Stimulated activated CD8-positive, alpha-beta memory T cell treated with anti-CD3 and anti-CD28 coated beads, Interleukin-7, amount 100 ng/mL, for 1 hour (primary cell): Measurements from ENCODE around the gene KCNB1.
"Not testable (repeated sequence)": the region's sequence is repeated elsewhere in the genome, so short reads cannot be mapped to it uniquely, and the experiment has no call there.

Source experiments
- DNase-seq, 2 donors: peaks; one replicate each; pipeline ENCODE4 v3.0.0-alpha.2; 2020; ENCODE audit warnings: low read depth in 2 of 2

KCNB1 gene

DNA sequence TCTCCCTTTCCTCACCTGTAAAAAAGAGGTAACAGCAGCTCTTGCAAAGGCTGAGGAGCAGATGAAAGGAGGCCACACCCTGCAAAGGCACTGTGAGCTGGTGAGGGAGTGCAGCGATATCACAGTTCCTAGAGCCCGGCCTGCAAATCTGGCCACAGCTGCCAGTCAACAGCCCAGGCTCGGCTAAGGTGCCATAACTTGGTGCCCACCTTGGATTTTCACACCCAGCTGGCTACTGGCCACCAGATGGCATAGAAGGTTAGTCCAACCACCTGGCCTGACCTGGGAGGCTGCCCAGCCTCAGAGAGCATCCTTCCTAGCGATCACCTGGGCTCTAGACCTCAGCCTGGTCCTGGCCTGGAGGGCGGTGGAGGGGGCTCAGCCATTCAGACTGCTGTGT lies 46.8 kb downstream of the KCNB1 start:
- DNase-seq: no peak

DNA sequence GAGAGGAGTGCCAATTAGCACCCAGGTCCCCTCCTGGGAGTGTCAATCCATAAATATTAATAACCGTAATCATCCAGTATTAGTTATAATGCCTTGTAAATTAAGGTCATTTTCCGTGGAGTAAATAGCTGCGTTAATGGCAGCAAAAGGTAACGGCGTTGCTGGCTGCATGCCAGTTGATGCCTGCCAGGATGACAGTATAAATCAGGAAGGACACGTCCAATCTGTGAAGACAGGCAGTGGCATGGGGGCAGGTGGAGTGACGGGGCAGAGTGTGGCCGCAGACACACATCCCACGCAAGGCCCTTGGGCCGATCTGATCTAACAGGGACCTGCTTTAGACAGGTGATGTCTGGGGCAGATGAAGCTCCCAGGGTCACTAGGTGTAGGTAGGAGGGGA lies 49.1 kb downstream of the KCNB1 start:
- DNase-seq: no peak

DNA sequence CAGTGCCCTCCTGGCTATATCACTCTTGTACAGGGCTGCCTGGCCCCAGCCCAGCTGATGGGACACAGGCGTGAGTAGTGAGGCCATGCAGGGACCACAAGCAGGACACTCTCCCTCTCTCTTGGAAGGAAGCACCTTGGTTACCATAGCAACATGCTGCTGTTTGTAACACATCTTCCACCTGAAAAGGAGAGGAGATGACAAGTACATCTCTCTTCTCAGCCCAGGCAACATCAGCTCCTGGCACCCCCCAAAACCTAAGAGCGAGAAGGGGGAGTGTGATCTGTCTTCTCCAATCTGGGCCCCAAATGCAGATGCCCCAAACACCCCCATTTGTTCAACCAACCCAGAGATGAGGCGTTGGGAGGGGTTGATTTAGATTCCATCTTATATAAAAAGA lies 49.9 kb downstream of the KCNB1 start:
- DNase-seq: no peak

DNA sequence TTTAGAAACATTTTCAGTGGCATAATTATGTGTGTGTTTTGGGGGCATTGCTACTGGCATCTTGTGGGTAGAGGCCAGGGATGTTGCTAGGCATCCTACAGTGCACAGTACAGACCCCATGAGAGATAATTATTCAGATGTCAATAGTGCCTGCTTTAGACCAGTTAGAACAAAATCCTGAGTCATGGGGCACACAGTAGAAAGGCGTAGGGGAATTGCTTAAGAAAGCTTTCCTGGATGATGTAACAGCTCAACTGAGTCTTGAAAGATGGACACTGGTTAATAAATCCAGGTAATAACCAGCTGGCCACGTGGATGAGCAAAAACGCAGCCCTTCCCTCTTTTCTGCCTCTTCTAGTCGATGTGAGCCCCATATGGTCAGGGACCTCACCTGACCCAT lies 51.1 kb downstream of the KCNB1 start:
- no peak for DNase-seq

DNA sequence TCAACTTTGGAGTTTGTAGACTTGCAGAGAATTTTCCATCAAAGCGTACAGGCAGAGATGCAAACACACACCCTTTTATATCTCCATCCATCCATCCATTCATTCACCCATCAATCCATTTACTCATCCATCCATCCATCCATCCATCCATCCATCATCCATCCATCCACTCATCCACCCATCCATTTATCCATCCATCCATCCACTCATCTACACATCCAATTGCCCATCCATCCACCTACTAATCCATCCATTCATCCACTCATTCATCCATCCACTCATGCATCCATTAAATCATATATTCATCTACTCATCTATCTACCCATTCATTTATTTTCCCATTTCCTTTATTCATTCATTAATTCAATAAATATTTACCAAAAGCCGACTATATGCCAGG lies 52.1 kb downstream of the KCNB1 start:
- DNase-seq: no peak

DNA sequence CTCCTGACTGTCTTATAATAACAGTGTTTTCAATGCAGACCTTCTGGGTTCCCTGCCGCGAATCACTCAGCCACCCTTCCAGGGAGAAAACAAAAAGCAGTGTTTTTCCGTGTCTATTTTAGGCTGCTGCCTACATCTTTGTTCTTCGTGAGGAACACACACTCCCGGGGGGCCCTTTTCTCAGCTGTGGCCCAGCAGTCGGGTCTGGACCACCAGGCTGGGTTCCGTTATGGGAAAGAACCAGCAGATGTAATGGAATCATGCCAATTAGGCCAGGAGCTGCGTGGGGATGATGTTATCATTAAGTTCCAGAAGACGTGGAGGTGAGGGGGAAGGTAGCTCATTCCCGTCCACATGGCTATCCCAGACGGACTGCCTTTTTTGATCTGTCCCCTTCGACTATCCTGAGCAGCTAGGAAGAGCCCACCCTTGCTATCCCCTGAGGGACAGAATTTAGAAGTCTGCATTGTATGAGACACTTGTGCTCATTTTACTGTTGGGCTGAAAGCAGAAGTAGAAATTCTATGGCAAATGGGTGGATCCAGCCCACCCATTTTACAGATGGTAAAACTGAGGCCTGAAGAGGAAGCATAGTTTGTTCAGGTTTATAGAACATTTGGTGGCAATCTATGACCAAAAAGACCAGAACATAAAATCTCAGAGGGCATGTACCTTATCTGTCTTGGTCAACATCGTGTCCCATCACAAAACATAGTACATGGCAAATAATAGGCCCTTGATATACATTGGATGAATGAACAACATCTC lies 54.5 kb downstream of the KCNB1 start:
- DNase-seq: no peak

DNA sequence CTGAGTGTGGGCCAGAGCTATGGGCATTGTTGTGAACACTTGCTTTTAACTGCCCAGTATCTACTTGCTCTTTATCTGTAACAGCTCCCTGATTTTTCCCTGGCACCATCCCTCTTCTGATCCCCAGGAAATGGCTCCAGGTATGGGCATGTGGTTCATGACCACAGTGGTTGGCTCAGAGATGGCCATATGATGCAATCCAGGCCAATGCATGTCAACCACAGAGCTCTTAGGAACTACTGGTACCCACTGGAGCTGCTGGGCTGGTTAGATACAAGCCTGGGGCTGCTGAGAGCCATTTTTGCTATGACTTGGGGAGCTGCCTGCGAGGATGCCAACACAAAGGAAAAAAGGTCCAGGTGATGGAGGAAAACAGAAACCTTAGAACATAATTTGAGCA lies 55.6 kb downstream of the KCNB1 start:
- no peak for DNase-seq

DNA sequence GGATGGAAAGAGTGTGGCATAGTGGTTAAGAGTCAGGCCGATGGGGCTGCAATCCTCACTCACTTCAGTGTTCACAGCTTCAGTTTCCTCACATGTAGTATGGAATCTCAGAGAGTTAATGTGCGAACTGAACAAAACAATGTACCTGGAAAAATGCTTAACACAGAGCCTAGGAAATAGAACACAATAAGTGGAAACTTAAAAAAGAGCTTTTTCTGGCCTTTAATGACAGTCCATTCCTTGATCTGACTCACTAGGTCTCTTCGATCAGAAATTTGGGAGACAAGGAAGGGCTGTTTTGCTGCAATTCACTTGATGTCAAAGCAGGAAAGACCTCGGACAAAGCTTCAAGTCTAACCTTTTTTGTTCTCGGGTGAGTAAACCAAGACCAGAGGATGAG lies 56.1 kb downstream of the KCNB1 start:
- no peak for DNase-seq

DNA sequence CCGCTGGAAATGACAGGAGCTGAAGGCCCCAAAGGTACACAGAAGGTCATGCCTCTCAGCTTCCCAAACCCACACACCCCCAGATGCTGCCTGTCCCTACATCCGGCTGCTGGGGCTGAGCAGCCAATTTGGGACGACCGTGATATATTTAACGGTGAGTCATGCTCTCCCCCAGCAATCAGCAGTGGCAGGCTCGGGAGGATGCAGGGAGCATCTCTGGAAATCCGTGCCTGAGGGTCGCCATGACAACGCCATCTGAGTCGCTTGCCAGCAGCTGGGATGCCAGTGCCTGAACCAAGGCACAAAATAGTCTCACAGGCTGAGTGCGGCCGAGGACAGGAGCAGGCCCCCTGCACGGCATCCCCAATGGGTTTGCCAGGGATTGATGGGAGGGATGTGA lies 57.9 kb downstream of the KCNB1 start:
- no peak for DNase-seq

DNA sequence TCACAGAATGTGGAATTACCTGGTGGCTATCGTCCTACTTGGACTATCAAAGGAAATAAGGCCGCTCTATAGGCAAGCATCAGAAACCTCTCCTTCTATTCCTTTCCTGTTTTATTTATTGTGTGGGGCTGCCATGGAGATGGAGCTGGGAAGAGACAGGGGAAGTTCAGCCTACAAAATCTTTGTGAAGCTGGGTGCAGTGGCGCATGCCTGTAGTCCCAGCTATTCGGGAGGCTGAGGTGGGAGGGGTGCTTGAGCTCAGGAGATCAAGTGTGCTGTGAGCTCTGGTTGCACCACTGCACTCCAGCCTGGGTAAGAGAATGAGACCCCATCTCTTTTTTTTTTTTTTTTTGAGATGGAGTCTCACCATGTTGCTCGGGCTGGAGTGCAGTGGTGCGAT lies 60.3 kb downstream of the KCNB1 start:
- DNase-seq: no peak

DNA sequence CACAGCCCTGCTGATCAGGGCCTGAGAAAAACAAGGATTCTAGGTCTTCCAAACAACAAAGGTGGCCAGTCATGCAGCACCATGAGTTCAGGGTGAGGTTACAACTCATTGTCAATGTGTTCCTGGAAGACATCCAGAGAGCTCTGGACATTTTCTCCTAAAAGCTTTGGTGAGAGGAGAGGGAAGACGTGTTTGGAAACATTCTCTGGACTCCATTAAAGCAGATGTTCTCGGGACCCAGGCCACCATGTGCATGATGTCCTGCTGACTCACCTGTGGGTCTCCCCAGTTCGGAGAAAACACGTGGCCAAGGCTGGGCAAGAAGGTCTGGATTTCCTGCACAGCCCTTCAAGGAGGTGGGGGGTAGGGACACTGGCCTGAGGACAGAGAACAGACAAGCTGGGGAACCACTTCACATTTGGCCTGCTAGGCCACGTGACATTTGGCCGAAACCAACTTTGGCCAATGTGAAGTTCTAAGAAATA lies 61.6 kb downstream of the KCNB1 start:
- no peak for DNase-seq

DNA sequence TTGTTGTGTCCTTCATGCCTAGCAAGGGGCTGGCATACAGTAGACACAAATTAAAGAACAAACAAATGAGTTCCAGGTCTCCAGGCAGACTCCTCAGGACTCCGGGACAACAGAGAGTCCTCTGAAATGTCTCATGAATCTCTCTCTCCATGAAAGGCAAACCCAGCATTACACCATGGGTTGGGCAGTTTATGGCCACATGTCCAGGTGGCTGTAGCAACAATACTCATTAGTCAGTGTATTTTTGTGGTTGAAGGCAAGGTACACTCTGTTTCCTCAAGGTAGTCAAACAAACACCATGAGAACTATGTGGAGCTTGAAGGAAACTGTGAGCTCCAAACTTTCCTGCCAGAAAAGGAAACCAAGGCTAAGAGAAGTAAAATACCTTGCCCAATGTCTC lies 62.2 kb downstream of the KCNB1 start:
- no peak for DNase-seq

DNA sequence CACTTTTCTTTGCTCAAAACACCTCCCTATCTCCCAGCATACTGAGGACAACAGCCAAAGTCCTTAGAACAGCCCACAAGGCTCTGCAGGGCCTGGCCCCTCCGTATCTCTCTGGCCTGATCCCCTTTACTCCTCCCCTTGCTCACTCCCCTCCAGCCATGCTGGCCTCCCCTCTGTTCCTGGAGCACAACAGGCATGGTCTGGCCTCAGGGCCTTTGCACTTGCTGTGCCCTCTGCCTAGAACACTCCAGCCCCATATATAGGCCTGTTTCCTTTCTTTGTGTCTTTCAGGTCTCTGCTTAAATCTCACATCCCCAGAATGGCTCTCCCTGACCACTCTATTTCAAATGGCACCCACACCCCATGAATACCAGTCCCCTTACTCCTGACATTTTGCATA lies 62.7 kb downstream of the KCNB1 start:
- DNase-seq: no peak

DNA sequence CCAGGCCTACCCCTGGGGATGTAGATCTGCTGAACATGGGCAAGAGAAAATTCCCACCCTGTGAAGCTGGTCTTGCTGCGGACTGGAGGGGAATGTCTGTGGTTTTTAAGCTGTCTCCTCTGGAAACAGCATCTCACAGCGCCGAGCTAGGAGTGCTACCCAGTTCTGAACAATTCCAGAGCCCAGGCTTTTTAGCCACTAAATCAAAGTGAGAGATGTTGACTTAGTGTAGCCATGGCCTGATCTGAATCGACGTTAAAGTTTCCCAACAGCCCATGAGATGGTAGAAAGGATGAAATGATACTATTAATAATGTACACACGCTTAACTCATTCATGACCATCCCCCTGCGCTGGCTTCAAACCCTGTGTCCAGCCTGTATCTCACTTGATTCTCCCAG lies 63.7 kb downstream of the KCNB1 start:
- no peak for DNase-seq

DNA sequence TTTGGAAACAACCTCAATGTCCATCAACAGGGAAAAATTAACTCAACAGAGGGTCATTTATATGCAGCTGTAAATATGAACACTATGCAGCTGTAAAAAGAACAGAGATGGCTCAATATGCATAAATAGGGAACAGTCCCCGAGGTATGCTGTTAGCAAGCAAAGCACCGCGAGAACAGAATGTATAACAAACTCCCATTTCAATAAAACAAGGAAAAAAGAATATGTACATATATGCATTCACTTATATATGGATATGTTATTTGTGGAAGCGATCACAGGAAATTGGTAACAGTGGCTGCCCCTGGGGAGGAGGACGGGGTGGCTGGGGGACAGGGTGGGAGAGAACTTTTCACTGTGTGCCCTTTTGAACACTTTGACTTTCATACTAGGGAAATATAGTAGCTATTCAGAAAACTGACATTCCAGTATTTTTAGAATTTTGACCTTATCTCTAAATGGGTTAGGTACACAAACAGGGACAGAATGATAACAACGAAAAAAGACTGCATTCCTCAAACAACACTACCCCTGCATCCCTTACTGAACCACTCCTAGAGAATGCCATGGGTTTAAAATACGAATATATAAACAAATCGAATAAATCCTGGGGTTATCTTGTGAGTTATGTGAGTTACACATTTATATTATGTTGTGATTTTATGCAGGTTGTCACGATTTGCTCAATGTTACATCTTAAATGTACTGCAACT lies 64.5 kb downstream of the KCNB1 start:
- DNase-seq: no peak

DNA sequence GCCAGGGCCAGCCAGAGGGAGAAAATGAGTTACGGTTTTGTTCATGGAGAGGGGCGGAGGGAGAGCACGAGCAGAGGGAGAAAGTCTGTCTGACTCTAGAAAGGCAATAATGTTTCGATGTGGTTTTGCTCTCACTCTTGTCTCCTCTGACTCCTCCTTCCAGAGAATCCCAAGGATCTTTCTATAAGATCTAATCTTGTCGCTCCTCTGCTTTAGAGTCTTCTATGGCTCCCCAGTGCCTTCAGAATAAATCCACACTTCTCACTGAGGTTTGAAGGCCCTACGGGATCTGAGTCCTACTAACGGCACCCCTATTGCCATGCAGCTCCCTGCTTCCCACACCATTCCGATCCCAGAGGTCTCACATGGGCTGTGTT lies 66.8 kb downstream of the KCNB1 start:
- no peak for DNase-seq

DNA sequence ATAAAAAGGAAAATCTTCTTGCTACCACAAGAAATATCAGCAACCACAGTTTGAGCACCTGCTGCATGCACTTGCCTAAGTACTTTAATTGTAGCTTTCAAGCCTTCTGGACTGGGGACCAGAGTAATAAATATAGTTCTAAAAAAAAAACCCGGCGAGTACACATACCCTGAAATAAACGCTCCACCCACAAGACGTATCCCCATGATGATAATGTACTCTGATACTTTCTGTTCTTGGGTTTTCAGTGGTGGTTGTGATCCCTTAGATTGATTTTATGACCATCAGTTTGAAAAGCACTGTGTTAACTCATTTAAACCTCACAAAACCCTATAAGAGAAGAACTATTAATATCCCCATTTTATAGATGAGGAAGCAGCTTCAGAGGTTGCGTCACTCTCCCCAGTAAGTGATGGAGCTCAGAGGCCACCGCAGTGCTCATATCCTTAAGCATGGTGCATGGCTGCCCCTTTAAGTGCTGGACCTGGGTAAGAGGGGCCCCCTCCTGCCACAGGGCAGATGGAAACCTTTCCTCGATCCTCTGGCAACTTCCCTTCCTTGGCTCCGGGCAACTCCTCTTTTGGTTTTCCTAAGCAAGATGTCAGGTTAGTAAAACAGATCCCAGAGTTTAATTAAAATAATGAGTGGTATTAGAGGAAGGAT lies 67.3 kb downstream of the KCNB1 start:
- no peak for DNase-seq

DNA sequence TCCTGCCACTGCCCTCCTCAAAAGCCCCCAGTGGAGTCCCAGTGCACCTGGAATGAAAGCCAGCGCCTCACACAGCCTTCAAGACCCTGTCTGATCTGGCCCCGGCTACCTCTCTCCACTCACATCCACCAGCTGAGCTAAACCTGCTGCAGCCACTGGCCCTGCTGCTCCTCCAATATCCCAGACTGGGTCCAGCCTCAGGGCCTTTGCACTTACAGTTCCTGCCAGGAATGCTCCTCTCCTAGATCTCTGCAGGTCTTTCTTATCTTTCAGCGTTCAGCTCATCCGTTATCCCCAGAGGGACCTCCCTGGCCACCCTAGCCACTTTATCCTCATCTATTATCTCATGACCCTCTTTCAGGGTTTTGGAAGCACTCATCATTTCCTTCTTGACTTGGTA lies 68.8 kb downstream of the KCNB1 start:
- DNase-seq: no peak

DNA sequence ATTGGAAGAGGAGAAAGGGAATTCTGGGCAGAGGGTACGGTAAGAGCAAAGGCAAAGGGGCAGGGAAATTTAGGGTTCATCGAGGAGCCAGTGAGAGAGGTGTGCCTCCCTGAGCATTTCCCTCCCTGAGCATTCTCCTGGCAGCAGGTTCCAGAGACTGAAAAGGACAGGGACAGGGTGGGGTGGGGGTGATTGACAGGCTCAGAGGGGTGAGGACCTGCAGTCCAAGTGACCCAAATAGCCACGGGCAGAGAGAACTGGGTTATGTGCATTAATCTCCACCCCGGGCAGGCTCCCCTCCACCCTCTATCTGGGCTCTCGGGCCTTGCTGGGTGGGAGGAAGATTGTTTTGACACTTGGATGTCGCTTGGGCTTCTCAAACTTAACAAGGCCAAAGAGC lies 69.5 kb downstream of the KCNB1 start:
- DNase-seq: no peak

DNA sequence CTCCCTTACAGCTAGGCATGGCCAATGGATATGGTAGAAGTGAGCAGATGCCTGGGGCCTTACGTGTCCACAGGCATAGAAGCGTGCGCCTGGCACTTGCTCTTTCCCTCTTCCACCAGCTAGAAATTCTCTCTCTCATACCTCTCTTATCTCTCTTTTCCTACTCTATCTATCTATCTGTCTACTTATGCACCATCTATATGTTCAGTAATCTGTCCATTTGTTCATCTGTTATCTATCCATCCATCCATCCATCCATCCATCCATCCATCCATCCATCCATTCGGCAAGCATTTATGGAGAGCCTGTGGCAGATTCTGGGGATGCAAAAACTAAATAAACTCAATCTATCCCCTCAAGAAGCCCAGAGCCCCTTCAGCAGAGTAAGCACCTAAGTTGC lies 70.2 kb downstream of the KCNB1 start:
- no peak for DNase-seq

DNA sequence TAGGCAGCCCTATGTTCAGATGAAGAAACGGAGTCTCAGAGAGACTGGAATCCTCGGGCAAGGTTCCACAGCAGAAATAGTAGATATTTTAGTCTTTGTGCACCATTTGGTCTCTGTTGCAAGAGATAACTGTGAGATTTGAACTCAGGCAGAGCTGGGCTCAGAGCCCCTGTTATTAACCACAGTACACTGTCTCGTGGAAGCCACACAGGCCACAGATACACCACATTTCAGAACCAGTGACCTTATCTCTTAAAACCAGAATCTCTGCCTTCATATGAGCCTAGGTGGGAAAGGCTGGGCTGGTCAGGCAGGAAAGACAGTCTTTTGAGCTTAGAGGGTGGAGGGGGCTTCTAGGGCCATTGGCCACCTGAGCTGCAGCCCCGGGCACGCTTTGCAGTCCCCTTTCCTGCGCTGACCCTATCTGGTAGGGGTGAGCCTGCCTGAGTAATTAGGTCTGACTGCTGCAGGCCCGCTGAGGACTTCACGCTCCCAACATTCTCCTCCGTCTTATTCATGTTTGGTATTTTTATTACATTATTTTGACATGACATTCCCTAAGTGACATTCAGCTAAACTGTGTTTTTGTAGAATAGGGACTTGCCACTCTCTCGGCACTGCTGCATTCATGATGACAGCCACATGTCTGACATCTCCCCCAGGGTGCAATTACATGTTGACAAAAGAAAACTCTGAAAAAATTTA lies 71.1 kb downstream of the KCNB1 start:
- no peak for DNase-seq

DNA sequence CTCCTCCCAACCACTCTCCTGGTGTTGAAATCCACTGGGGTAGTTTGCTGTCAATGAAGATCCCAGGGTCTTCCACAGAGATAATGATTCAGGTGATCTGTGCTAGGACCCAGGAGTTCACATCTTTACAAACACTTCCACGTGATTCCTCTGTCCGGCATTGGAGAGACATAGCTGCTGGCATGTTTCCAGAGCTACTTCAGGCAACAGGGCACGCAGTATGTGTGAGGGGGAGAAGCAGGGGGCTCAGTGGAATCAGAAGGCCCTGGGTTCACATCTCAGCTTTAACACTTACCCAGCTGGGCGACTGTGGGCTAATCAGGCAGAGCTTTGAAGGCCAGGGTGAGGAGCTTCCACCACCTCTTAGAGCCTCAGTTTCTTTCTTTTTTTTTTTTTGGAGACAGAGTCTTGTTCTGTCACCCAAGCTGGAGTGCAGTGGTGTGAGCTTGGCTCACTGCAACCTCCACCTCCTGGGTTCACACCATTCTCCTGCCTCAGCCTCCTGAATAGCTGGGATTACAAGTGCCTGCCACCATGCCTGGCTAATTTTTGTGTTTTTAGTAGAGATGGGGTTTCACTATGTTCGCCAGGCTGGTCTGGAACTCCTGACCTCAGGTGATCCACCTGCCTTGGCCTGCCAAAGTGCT lies 72.4 kb downstream of the KCNB1 start:
- not testable (repeated sequence) for DNase-seq
